SK-N-SH (cell line): ENCODE data around the gene ORC5.

Experiments used
- EZH2phosphoT487 ChIP-seq: fragments of 200-600 bp; sonication (generic); IDR thresholded peaks from 2 replicates; pipeline ENCODE4 v1.6.1; 2017; ENCODE audit warnings: low read depth, mixed run types, mild to moderate bottlenecking, antibody characterized with exemption, moderate library complexity, borderline replicate concordance
- FOXM1 ChIP-seq: IDR thresholded peaks from 2 replicates; pipeline ENCODE4 v1.4.0; 2012; ENCODE audit warnings: low read depth, mild to moderate bottlenecking
- POLR2AphosphoS5 ChIP-seq: IDR thresholded peaks from 2 replicates; pipeline ENCODE4 v1.6.1; 2012; ENCODE audit warnings: low read depth, low read length
- RAD21 ChIP-seq: IDR thresholded peaks from 2 replicates; pipeline ENCODE4 v1.6.1; 2012; ENCODE audit warnings: mild to moderate bottlenecking, low read length
- RCOR1 ChIP-seq: fragments of 150-350 bp; IDR thresholded peaks from 2 replicates; pipeline ENCODE4 v1.6.1; 2017; ENCODE audit warnings: antibody characterized with exemption, low read length
- SIN3A ChIP-seq: IDR thresholded peaks from 2 replicates; pipeline ENCODE4 v1.6.1; 2012; ENCODE audit warnings: low read depth, mild to moderate bottlenecking, low read length, moderate library complexity, borderline replicate concordance
- TF ChIP-seq, protein P1 (sequence below): fragments of 200-600 bp; sonication (generic); IDR thresholded peaks from 2 replicates; pipeline ENCODE4 v1.6.1; 2017; ENCODE audit warnings: antibody characterized with exemption, mild to moderate bottlenecking, moderate library complexity

- no peak for TF ChIP-seq RCOR1
- no peak for TF ChIP-seq FOXM1
- TF ChIP-seq, protein P1, sequence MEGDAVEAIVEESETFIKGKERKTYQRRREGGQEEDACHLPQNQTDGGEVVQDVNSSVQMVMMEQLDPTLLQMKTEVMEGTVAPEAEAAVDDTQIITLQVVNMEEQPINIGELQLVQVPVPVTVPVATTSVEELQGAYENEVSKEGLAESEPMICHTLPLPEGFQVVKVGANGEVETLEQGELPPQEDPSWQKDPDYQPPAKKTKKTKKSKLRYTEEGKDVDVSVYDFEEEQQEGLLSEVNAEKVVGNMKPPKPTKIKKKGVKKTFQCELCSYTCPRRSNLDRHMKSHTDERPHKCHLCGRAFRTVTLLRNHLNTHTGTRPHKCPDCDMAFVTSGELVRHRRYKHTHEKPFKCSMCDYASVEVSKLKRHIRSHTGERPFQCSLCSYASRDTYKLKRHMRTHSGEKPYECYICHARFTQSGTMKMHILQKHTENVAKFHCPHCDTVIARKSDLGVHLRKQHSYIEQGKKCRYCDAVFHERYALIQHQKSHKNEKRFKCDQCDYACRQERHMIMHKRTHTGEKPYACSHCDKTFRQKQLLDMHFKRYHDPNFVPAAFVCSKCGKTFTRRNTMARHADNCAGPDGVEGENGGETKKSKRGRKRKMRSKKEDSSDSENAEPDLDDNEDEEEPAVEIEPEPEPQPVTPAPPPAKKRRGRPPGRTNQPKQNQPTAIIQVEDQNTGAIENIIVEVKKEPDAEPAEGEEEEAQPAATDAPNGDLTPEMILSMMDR = no peak
- no peak for TF ChIP-seq RAD21
- TF ChIP-seq SIN3A = no peak
- TF ChIP-seq EZH2phosphoT487 = no peak
- no peak for TF ChIP-seq POLR2AphosphoS5
Measured at GRCh38 chr7:104179178-104179577, 28.6 kb downstream of the ORC5 start.
